Right forelimb (tissue), 1 donor: ENCODE results near the gene RBM25.

Source experiments
- DNase-seq: peaks from one replicate; pipeline ENCODE4 v3.0.0-alpha.2; 2018

RBM25 gene

GRCh38 chr14:73172500-73172899 lies 114.2 kb downstream of the RBM25 start:
- no peak for DNase-seq

GRCh38 chr14:73173092-73173735 lies 114.9 kb downstream of the RBM25 start:
- no peak for DNase-seq
